ENCODE measurements around the gene MBOAT2.

DNA sequence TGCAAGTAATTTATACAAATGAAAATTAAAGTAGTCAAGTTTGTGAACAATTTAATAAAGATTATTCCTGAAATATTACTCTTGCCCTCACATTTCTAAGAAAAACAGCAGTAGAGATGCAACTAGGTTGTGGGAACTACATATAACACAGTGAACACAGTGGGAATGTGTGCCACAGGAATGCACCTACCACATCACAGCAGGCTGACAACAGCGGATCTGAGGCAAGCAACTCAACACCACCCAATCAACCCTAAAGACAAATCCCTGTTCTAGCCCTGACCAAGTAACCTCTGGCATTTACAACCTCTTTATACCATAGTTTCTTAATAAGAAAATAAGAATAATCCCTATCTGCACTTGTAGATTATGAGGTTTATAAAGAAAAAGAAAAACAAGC lies 23.4 kb downstream of the MBOAT2 start:
- TF ChIP-seq, protein P1, sequence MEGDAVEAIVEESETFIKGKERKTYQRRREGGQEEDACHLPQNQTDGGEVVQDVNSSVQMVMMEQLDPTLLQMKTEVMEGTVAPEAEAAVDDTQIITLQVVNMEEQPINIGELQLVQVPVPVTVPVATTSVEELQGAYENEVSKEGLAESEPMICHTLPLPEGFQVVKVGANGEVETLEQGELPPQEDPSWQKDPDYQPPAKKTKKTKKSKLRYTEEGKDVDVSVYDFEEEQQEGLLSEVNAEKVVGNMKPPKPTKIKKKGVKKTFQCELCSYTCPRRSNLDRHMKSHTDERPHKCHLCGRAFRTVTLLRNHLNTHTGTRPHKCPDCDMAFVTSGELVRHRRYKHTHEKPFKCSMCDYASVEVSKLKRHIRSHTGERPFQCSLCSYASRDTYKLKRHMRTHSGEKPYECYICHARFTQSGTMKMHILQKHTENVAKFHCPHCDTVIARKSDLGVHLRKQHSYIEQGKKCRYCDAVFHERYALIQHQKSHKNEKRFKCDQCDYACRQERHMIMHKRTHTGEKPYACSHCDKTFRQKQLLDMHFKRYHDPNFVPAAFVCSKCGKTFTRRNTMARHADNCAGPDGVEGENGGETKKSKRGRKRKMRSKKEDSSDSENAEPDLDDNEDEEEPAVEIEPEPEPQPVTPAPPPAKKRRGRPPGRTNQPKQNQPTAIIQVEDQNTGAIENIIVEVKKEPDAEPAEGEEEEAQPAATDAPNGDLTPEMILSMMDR (IDR thresholded peaks at IDR 0.05; ENCODE audit: insufficient read depth, low read length): no peak
- TF ChIP-seq POLR2AphosphoS5 (IDR thresholded peaks at IDR 0.05; ENCODE audit: low read depth) (no peak), SPI1 (IDR thresholded peaks at IDR 0.05; ENCODE audit: borderline replicate concordance, low read depth) (no peak), GABPA (IDR thresholded peaks at IDR 0.05; ENCODE audit: low read depth) (no peak)
- TF ChIP-seq, protein P2, sequence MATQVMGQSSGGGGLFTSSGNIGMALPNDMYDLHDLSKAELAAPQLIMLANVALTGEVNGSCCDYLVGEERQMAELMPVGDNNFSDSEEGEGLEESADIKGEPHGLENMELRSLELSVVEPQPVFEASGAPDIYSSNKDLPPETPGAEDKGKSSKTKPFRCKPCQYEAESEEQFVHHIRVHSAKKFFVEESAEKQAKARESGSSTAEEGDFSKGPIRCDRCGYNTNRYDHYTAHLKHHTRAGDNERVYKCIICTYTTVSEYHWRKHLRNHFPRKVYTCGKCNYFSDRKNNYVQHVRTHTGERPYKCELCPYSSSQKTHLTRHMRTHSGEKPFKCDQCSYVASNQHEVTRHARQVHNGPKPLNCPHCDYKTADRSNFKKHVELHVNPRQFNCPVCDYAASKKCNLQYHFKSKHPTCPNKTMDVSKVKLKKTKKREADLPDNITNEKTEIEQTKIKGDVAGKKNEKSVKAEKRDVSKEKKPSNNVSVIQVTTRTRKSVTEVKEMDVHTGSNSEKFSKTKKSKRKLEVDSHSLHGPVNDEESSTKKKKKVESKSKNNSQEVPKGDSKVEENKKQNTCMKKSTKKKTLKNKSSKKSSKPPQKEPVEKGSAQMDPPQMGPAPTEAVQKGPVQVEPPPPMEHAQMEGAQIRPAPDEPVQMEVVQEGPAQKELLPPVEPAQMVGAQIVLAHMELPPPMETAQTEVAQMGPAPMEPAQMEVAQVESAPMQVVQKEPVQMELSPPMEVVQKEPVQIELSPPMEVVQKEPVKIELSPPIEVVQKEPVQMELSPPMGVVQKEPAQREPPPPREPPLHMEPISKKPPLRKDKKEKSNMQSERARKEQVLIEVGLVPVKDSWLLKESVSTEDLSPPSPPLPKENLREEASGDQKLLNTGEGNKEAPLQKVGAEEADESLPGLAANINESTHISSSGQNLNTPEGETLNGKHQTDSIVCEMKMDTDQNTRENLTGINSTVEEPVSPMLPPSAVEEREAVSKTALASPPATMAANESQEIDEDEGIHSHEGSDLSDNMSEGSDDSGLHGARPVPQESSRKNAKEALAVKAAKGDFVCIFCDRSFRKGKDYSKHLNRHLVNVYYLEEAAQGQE (IDR thresholded peaks at IDR 0.05; ENCODE audit: insufficient replicate concordance, low read depth): no peak

Measured in HL-60 (cell line).